ENCODE measurements around the gene OSBPL10. TPM values are rescaled to one million over a fixed set of nuclear protein-coding genes. Genes with fewer than 3 reads are reported as not detected.

The OSBPL10 gene
- total RNA-seq, 4 donors from 2014 or later = 20.4 to 44.4 (median 30.2) TPM

- no peak overlapping the region for H3K4me3 ChIP-seq (ENCODE audit: low read depth, poor library complexity, severe bottlenecking)
- WGBS, 2 donors = 86 to 88% methylated on average over 7 of the region's 7 CpGs
- intact Hi-C loops (cut with DNase I; ENCODE audit: low total_unique reads) = no loop called here
- TF ChIP-seq CTCF (IDR thresholded peaks at IDR 0.05) (no peak), POLR2A (IDR thresholded peaks at IDR 0.05) (no peak)
- no peak for DNase-seq (ENCODE audit: low spot score in 2 of 2)
These were observed 177.9 kb downstream of the OSBPL10 start for GRCh38 chr3:31802981-31803740.

GRCh38 chr3:31800436-31800835, 180.6 kb downstream of the OSBPL10 start:
- WGBS, 2 donors = 91 to 93% methylated on average over 4 of the region's 4 CpGs
- H3K4me3 ChIP-seq (ENCODE audit: low read depth, poor library complexity, severe bottlenecking) = no peak overlapping the region
- intact Hi-C loops (cut with DNase I; ENCODE audit: low total_unique reads) = no loop called here
- TF ChIP-seq CTCF (IDR thresholded peaks at IDR 0.05) (no peak), POLR2A (IDR thresholded peaks at IDR 0.05) (no peak)
- no peak for DNase-seq (ENCODE audit: low spot score in 2 of 2)

GRCh38 chr3:31798840-31799239, 182.2 kb downstream of the OSBPL10 start:
- TF ChIP-seq CTCF (IDR thresholded peaks at IDR 0.05) (no peak), POLR2A (IDR thresholded peaks at IDR 0.05) (no peak)
- WGBS, 2 donors = 94 to 98% methylated on average over 4 of the region's 4 CpGs
- intact Hi-C loops (cut with DNase I; ENCODE audit: low total_unique reads) = no loop called here
- no peak overlapping the region for H3K4me3 ChIP-seq (ENCODE audit: low read depth, poor library complexity, severe bottlenecking)
- no peak for DNase-seq (ENCODE audit: low spot score in 2 of 2)

GRCh38 chr3:31793821-31794220, 187.2 kb downstream of the OSBPL10 start:
- no peak for DNase-seq (ENCODE audit: low spot score in 2 of 2)
- intact Hi-C loops (cut with DNase I; ENCODE audit: low total_unique reads) = no loop called here
- no peak overlapping the region for H3K4me3 ChIP-seq (ENCODE audit: low read depth, poor library complexity, severe bottlenecking)
- 96% methylated on average over 4 of the region's 4 CpGs for WGBS, 2 donors
- TF ChIP-seq POLR2A (IDR thresholded peaks at IDR 0.05) (no peak), CTCF (IDR thresholded peaks at IDR 0.05) (no peak)

GRCh38 chr3:31791090-31791430, 190.0 kb downstream of the OSBPL10 start:
- 71 to 77% methylated on average over 2 of the region's 2 CpGs for WGBS, 2 donors
- intact Hi-C loops (cut with DNase I; ENCODE audit: low total_unique reads) = no loop called here
- H3K4me3 ChIP-seq (ENCODE audit: low read depth, poor library complexity, severe bottlenecking) = no peak overlapping the region
- TF ChIP-seq POLR2A (IDR thresholded peaks at IDR 0.05) = no peak
- TF ChIP-seq CTCF (IDR thresholded peaks at IDR 0.05) = no peak
- no peak for DNase-seq (ENCODE audit: low spot score in 2 of 2)

All from lower leg skin (tissue), 4 donors.